C4-2B (cell line): ENCODE results near the gene PYGL.

ENCODE experiments used
- H3K27ac ChIP-seq: fragments of 450-650 bp; 2 replicates; pipeline ENCODE4 v1.5.1; 2017
- CTCF ChIP-seq: fragments of 450-650 bp; conservative IDR thresholded peaks from 2 replicates; pipeline ENCODE4 v1.5.1; 2017; ENCODE audit warnings: mild to moderate bottlenecking
- ZFX ChIP-seq: fragments of 450-650 bp; IDR thresholded peaks from 2 replicates; pipeline ENCODE4 v1.6.1; 2017

PYGL gene

GRCh38 chr14:50978529-50978871 lies 34.2 kb upstream of the PYGL start:
- no peak overlapping the region for H3K27ac ChIP-seq
- no peak for TF ChIP-seq ZFX
- no peak for TF ChIP-seq CTCF

GRCh38 chr14:50977863-50978528 lies 33.7 kb upstream of the PYGL start:
- TF ChIP-seq CTCF: no peak
- no peak for TF ChIP-seq ZFX
- no peak overlapping the region for H3K27ac ChIP-seq

GRCh38 chr14:50974118-50974517 lies 29.8 kb upstream of the PYGL start:
- TF ChIP-seq CTCF: no peak
- TF ChIP-seq ZFX: no peak
- no peak overlapping the region for H3K27ac ChIP-seq

- H3K27ac ChIP-seq: no peak overlapping the region
- TF ChIP-seq CTCF (no peak), ZFX (no peak)
These were observed 28.5 kb upstream of the PYGL start for GRCh38 chr14:50972734-50973133.

- no peak for TF ChIP-seq ZFX
- TF ChIP-seq CTCF: no peak
- H3K27ac ChIP-seq: no peak overlapping the region
These were observed 26.9 kb upstream of the PYGL start for GRCh38 chr14:50970886-50971781.

- TF ChIP-seq CTCF: no peak
- no peak for TF ChIP-seq ZFX
- H3K27ac ChIP-seq: no peak overlapping the region
These were observed 23.5 kb upstream of the PYGL start for GRCh38 chr14:50967790-50968189.

- TF ChIP-seq ZFX (no peak), CTCF (no peak)
- no peak overlapping the region for H3K27ac ChIP-seq
These were observed 22.8 kb upstream of the PYGL start for GRCh38 chr14:50967103-50967502.
